ENCODE measurements around the gene CAPN8.

CAPN8 gene

DNA sequence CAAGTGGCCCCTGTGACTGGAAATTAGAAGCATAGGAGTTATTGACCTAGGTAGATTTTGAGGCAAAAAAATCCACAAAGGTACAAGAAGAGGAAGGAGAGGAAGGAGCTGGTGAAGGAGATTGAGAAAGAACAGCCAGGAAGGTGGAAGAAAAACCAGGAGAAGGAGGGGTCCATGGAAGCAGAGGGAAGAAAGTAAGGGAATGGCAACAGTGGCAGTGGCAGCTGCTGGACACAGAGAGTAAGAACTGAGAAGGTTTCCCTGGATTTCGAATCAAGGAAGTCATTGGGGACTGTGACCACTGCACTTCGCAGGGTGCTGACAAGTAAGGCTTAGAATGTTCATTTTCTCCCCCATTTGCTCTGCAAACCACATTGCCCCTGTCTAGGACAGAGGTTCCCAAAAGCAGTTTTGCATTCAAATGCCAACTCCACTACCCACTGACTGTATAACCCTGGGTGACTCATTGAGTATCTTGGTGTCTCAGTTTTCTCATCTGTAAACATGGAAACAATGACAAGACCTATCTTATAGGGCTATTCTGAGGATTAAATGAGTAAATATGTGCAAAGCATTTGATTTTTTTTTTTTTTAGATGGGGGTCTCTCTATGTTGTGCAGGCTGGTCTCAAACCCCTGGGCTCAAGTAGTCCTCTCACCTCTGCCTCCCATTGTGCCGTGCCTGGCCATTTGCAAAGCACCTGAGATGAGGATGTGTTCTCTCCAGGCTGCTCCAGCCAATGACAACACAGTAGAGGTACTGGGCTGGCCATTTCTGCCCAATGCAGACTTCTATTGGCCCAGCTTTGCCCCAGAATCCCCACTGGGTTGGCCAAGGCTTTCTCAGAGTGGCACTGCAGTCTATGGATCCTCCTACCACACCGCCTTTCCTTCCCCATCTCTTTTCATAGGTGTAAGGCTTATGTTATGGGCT is 37.5 kb upstream of the CAPN8 start:
- no peak for DNase-seq

DNA sequence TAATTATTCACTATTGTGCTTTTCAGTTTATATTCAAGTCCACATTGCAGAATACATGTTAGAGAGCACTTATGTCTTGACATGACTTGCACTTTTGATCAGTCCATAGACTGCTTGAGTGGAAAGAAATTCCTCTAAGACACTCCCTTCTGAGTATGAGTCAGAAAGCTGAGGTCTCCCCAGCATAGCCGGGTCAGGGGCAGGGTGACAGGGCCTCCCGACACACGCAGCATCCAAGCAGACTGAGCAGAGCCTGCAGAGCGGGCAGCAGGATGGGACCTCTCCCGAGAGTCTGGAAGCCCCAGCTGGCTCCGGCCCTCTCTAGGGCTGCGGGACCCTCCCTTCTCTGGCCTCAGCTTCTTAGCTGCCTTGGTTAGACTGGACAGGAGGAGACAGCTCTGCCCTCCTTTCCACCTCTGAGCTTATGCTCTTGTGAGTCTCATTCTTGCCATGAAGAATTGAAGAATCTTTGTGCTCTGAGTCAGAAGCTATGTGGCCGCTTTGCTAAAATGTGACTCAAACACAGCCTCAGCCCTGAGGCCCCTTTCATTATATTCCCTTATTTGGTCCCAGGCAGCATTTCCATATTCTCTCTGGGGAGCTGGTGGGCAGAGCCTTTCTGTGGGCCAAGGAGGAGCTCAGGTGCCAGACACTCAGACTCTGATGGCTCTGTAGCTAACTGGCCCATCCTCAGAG is 35.6 kb upstream of the CAPN8 start:
- no peak for DNase-seq

DNA sequence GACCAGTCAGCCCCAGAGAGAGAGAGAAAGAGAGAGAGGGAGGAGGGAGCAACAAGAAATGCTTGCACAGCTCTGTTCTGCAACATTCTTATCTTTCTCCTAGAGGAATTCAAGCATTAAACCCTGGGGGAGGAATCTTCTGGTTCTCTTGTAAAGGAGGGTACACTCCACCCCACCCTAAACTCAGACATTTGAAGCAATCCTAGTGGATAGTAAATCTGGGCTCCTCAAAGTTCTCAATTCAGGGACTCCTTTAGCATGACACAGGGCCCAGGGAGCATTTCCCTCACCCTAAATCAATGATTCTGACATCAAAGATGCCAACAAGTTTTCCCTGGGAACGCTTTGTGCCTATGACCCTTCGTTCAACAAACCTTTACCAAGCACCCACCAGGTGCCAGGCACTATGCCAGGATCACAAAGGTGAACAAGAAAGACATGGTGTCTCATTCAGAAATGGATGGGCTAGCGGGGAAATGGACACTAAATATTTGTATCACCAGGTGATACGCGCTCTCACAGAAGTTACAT is 35.0 kb upstream of the CAPN8 start:
- no peak for DNase-seq

DNA sequence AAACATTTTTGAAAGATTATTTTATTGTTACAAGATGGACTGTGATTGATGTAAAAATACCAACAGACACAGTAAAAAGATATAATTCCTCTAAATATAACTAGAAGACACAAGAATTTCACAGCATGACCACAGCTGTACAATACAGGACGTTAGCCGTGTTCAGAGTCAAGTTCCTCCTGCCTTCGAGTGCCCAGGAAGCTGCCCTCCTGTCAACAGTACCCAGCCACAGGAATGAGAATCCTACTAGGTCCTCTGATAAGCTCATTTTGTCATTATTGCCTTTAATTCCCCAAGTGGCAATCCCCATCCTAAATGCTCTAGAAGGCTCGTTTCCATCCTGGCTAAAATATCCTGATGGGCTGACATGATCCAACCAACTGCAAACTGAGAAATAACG is 30.4 kb upstream of the CAPN8 start:
- DNase-seq = no peak

DNA sequence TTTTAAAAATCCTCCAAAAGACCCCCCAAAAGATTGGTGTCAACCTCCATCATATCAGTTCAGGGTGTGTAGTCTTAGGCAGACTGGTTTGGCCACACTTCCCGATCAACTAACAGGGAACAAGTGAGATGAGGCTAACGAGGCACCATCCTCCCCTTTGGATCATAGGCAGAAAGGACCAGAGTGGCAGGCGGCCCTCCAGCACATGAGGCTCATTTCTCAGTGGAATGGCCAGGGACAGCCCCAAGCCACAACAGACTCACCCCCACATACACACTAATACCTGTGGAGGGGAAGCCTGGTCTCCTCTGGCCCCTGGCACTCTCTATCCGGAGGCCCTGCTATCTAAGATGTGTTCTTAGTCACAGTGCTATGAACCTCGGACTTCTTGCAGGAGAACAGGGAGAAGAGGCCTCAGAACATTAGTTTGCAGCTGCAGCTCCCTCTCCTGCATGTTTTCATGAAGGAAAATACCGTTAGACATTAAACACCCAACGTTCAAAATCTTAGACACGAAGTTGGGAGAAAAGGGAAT is 29.6 kb upstream of the CAPN8 start:
- no peak for DNase-seq

DNA sequence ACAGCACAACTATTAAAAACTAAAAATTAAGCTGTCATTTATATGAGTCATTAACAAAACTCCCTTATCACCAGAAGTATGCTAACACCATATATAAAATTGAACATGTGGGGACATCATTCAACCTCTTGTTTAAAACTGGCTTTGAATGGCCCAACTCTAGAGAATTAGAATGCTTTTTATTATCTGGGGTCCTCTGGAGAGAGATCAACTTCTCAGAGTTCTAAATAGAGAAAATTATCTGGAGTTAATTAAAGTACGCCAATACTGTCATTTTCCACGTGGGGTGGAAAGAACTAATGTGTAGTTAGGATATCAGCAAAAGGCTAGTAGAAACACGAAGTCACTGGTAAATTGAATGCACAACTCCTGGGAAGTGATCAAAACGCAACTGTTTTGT is 25.6 kb upstream of the CAPN8 start:
- no peak for DNase-seq

DNA sequence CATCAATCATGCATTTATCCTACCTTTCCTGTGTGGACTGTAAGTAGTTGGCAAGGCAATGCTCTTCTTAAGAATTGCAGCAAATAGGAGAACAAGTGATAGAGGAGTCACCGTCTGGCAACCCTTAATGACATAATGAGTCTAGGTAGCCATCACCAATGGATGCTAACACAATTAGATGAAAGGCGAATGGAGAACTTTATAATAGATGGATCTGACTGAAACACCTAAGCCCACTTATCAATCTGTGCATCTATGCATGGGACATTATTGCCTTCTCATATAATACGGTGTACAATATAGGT is 18.9 kb upstream of the CAPN8 start:
- no peak for DNase-seq

DNA sequence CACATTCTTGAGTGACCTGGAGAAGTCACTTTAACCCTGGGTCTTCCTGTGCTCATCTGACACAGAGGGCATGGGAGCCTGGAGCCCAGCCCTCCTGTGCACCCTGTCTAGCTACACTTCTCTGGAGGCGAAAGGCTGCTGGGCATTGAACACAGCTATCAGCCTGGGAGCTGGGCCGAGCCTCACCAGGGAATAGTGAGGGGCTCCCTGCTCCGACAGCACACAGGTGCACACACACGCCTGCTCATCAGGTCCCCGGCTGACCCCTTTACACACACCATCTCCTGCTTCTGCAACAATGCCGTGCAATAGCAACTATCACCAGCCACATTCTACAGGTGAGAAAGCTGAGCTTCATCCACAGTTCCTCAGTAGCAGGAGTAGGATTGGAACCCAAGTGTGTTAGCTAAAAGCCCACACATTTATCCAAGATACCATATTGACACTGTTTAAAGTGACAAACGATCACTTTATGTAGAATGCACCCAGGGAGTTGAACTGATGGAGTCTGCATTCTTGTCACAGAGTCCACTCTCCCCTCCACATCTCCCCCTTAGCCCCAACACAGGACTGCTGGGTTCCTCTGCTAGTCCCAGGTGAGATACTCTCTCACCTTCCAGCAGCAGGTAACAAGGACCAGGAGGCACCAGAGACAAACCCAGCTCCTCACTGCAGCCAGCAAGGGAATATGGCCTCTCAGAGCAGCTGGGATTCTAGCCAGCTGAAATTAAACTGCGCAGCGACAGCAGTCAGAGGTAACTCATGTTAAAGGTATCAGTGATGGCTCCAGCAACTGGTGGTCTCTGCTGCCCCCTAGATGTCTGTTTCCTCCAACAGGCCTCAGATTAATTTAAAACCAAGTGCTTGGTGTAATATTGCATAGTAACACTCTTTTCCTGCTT is 18.3 kb upstream of the CAPN8 start:
- DNase-seq = peak; percentile 57 to 91 (median 77)

DNA sequence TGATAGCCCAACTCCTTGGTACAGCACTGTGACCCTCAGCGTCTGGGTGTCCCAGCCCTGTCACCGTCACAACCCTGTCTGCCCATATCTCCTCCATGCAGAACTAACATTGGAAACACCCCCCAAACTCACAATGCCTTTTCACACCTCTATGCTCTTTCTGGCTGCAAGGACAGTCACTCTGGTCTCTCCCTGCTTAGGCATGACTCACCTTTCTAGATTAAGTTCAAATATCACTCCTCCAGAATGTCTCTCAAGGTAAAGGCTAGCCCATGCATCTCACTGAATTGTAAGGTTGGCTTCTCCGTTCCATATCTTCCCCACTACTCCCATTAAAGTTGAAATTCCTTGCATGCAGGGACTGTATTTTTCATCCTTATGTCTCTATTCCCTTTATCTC is 17.0 kb upstream of the CAPN8 start:
- no peak for DNase-seq

DNA sequence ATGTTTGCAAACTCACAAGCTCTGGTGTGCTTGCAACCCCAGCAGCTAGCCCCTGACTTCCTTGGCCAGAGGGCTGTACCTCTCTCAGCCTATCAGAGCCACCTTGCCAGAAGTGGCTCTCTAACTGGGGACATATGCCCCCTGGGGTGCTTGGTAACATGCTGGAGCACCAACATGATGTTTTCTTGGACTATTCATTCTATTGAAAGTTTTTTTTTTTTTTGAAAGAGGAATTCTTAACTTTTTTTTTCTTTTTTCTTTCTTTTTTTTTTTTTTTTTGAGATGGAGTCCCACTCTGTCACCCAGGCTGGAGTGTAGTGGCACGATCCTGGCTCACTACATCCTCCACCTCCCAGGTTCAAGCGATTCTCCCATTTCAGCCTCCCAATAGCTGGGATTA is 14.7 kb upstream of the CAPN8 start:
- no peak for DNase-seq

DNA sequence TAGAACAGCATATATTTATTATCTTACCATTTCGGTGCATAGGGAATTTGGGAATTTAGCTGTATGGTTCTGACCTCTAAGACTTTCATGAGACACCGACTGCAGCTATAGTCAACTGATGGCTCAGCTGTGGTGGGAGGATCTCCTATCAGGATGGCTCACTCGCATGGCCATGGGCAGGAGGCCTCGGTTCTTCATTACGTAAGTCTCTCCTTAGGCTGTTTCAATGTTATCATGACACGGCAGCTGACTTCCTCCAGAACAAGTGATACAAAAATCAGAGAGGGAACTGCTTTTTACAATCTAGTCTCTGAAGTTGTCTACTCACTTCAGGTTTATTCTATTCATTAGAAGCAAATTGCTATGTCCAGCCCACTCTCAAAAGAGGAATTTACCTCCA is 13.3 kb upstream of the CAPN8 start:
- no peak for DNase-seq

DNA sequence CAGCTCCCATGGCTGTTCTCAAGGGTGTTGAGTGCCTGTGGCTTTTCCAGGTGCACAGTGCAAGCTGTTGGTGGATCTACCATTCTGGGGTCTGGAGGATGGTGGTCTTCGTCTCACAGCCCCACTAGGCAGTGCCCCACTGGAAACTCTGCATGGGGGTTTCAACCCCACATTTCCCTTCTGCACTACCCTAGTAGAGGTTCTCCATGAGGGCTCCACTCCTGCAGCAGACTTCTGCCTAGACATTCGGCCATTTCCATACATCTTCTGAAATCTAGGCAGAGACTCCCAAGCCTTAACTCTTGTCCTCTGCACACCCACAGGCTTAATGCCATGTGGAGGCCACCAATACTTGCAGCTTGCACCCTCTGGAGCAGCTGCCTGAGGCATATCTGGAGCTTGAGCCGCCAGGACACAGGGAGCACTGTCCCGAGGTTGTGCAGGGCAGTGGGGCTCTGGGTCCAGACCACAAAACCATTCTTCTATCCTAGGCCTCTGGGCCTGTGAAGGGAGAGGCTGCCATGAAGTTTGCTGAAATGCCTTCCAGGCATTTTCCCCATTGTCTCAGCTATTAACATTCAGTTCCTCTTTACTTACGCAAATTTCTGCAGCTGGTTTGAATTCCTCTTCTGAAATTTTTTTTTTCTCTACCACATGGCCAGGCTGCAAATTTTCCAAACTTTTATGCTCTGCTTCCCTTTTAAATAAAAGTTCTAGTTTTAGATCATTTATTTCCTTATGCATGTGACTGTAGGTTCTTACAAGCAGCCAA is 8.8 kb upstream of the CAPN8 start:
- no peak for DNase-seq

DNA sequence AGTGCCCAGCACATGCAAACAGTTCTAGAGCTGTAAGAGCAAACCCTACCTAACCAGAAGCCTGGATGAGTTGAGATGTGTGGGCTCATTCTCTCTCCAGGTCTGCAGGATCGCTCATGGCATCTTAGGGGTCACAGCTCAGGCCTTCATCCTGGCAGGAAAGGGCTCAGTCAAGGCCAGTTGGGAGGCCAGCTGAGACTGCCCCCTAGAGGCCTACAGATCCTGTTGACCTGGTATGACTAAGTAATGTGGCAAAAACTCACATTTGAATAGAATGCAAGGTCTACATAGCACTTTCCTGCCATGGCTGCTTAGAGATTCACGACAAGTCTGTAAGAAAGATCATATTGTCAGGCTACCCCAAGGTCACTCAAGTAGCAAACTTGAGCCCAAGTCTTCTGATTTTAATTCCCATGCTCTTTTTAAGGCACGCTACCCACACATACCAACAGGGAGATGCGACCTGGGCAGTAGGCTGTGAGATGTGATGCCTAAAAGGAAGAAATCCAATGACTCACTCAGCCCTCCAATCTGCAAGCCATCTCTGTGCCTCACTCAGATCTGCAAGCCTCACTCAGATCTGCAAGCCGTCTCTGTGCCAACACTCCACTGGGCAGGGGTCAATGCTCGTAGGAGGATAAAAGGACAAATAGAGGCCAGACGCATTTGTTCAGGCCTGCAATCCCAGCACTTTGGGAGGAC is 5.1 kb upstream of the CAPN8 start:
- DNase-seq = peak in 2 of 3 experiments; percentile 16 to 59

DNA sequence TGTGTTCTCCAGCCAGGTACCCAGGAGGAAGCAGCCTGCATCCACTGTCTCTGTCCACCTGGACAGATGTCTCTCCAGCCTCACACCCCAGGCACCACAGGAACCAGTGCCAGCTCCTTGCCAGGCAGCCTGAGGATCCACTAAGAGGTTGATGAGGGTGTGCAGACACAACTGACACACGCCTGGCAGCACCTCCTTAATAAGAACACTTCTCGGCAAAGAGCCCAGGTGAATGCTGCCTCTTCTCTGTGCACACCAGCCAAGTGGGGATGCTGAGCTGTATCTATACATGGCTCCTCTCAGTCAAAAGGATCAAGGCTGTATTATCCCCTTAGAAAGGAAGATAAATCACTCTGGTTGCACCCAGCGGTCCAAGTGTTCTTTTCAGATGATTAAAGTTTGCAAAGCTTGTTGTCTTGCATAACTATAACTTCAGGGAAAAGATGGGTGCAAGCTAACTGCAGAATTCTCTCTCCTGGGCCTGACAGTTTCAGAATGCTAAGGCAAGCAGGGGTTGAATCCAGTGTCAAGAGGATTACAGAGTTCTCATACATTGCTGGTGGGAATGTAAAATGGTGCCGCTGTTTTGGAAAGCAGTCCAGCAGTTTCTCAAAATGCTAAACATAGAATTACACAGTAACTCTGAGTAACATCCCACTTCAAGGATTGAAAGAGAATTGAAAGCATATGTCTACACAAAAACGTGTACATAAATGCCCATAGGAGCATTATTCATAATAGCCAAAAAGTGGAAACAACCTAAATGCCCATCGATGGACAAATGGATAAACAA is 3.7 kb upstream of the CAPN8 start:
- DNase-seq = peak in 1 of 3 experiments; percentile 7

DNA sequence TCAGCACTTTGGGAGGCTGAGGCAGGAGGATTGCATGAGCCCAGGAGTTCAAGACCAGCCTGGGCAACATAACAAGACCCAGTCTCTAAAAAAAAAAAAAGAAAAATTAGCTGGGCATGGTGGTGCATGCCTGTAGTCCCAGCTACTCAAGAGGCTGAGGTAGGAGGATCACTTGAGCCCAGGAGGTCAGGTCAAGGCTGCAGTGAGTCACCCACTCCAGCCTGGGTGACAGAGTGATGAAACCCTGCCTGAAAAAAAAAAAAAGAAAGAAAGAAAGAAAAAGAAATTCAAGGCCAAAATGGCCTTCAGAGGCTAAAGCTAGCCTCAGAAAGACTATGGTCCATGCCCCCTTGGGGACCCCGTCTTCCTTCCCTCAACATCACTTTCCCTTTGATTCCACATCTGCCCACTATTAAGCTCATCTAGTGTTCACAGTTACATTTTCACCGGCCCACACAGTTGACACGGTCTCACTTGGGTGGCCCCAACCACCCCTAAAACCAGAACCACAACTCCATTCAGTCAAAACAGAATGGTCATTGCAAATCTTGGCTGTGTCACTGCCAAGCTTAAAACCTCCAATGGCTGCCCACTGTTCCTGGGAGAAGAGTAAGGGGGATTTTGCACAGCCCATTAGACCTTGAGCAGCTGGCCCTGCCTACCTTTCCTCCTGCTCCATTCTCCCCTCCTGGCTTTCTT is 2.1 kb upstream of the CAPN8 start:
- DNase-seq = no peak

DNA sequence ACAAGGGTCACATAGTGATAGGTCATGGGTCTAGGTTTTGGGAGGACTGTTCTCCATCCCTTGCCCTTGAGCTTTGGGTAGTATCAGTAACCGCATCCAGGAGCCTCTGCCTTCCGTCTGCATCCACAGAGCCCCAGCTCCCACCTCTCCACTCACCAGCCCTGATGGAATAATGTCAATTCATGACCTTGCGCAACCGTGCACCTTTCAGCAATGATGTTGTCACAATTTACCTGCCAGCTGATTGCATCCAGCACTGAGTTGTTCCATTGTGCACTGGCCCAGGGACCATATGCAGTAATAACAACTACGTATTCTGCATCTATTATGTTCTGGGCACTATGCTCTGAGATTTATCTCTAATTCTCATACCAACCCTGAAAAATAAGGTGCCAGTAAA is 1.4 kb downstream of the CAPN8 start:
- no peak for DNase-seq

DNA sequence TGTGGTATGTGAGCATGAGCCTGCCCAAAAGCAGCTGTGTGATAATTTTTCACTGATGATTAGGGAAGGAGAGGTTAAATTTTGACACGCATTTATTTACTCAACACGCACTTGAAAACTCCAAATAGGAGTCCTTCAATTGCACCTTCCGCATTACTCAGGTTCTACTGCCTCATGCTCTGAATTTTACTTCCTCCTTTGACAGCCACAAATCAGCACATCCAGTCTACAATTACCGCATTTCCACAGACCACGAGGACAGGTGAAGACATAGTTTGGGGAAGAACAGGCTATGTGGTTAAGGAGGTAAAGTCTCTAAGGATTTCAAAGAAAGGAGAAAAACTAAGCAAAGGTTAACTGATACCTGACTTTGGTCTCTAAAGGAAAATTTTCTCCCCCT is 2.6 kb downstream of the CAPN8 start:
- DNase-seq = no peak

DNA sequence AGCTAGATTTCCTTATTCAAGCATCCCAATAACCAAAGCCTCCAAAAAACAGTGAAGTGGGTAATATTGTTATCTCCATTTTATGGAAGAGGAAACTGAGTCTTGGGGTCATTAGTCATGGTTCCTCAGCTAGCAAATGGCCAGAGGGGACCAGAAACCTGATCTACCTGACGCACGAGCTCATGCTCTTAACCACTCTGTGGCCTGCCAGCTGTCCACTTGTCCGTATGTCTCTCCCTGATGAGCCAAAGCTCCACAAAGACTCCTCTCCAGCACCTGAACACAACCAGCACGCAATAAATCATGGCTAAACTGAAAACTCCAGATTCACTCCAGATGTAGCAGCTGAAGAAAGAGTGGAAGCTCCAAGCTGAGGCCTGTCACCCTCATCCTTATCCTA is 5.8 kb downstream of the CAPN8 start:
- peak in 2 of 3 experiments; percentile 10 to 34 for DNase-seq

DNA sequence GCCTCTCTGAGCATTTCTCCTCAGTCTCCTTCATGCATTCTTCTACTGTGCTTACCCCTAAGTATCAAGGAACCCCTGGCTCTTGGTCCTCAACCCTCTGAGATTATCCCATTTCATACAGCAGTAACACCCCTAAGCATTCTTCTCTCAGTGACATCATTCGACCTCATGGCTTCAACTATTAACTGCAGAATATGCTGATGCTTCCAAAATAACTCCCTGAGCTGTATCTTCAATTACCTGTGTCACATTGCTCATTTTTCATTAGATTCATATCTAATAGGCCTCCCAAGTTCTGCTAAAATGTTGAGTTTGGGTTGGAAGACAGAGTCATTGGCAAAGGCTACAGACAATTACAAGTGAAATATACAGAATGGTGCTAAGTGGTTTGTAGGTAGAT is 7.5 kb downstream of the CAPN8 start:
- DNase-seq = no peak

DNA sequence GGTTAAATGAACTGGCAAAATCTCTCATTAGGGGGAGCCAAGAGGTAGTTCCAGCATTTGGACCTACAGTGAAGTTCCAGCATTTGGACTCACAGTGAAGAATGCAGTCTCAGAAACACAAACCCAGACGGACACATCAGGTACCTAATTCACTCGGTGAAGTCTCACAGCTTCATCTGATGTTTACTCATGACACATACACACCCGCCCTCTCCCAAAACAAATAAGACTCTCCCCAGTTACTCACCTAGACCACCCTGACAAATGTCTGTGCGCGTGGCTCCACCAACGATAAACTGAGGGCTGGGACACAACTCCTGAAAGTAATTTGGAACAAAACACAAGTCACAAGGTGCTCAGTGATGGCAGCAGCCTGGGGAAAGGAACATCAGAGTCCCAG is 11.4 kb downstream of the CAPN8 start:
- peak in 1 of 3 experiments; percentile 30 for DNase-seq

Data from NCI-H1417 (cell line).